HG03095 (cell line): Measurements from ENCODE around the gene LRRFIP1.
"Not testable (repeated sequence)": the region's sequence is repeated elsewhere in the genome, so short reads cannot be mapped to it uniquely, and the experiment has no call there.

Experiments
- ATAC-seq: cut with Tn5 transposase; IDR thresholded peaks from one replicate; pipeline ENCODE4 v1.9.1; 2021; ENCODE audit warnings: moderate library complexity; ENCODE audit not compliant: unreplicated experiment

LRRFIP1 gene

DNA sequence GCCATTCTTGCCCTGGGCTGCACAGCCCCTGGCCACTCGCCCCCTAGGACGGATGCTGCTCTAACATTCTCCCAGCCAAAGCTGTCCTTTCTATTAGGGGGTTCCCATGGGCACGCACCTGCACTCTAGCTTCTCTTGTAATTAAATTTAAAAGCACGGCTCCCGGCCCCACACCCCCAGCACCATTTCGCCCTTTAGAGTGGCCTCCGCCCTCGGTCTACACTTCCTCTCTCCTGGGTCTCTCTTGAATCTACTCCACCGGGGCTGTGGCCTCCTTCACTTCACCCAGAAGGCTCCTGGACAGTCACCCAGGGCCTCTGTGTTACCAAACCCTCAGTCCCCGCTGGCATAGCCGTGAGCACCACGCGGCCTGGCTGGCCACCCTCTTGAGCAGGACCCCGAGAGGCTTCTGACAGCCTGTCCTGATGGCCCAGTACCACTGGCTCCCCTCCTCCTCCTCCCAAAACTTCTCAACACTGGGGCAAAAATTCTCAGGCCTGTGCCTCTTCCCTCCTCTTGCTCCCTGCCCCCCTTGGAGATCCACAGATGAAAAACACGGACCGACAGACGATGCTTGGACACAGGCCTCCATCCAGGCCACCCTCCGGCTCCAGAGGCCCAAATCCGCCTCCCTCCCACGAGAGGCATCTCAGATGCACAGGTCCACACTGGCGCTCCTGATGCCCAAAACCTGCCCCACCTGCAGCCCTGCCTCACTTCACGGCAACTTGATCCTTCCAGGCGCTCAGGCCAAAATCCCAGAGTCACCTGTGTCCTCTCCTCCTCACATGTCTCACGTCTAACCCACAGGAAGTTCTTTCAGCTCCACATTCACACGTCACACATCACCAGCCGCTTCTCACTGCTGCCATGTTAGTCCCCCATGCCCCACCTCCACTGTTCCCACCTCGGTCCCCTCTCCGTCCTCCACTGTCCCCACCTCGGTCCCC is 29.9 kb upstream of the LRRFIP1 start:
- ATAC-seq, result no peak

GRCh38 chr2:237598468-237599208 is 28.7 kb upstream of the LRRFIP1 start:
- ATAC-seq, result no peak

- no peak for ATAC-seq
These were observed 27.8 kb upstream of the LRRFIP1 start for GRCh38 chr2:237599465-237600110.

DNA sequence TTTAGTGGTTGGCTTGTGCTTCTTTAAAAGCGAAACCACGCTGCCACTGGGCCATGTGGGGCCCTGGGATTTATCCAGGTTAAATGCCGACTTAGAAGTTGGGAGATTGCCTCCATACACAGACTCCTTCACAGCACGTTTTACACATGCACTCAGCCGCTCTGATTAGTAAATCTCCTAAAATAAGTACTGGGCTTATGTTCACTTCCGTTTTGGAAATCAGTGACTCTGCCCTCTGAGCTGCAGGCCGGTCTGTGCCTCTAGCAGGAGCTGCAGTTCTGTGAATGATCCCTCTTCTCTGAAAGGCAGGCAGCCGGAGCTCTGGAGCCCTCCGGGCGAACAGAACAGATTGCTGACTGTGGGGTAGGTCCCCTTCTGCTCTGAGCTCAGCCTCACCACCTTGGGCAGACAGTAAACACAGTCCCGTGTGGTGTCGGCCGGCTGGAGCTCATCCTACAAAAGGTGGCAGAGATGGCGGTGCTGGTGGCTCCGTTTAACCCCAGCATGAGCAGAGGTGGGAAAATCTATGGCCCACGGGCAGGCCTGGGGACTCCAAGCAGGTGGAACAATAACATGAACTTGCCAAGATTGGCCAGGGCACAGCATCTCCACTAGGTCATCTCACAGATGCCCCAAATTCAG is 27.1 kb upstream of the LRRFIP1 start:
- ATAC-seq, result no peak

DNA sequence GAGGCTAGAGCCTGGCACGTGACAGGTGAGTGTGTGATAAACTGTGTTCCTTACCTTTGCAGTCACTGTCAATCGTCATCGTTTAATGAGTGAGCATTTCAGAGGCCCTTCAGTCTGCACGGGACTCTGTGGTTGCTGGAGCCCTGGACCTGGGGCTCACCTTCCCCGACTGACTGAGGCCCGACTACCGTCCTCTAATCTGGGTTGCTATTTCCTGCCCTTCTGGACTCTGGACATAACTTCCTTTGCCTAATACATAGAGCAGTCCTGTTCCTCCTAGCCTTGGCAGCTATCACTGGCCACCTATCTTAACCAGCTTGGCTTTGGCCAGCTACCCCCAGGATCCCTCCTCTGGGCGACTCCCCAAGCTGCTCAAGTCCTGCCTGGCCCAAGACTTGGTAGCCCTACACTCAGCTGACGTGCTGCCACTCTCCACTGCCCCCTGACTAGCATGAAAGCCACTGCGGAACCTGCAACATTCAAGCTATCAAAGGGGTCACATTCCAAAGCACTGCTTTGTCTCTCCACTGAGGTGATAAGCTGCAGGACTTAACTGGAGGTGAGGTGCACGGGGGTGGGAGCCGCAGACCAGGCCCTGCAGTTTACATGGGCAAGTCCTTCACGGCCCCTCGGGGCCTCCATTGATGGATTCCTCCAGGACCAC is 25.8 kb upstream of the LRRFIP1 start:
- no peak for ATAC-seq

DNA sequence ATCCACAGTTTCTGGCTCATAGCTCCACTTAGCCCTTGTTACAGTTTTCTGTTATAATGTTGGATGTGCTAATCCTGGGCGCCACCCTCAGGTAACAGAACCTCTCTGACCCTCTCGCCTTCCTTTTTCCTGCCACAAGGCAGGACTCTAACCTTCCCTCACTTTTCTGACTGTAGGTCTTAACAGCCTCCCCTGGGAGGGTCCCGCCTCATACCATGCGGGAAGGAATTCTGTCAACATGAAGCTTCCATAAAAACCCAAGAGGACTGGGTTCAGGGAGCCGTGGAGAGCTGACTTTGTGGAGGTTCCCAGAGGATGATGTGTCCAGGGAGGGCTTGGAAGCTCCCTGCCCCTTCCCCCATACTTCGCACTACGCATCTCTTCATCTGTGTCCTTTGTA is 25.0 kb upstream of the LRRFIP1 start:
- ATAC-seq, result no peak

DNA sequence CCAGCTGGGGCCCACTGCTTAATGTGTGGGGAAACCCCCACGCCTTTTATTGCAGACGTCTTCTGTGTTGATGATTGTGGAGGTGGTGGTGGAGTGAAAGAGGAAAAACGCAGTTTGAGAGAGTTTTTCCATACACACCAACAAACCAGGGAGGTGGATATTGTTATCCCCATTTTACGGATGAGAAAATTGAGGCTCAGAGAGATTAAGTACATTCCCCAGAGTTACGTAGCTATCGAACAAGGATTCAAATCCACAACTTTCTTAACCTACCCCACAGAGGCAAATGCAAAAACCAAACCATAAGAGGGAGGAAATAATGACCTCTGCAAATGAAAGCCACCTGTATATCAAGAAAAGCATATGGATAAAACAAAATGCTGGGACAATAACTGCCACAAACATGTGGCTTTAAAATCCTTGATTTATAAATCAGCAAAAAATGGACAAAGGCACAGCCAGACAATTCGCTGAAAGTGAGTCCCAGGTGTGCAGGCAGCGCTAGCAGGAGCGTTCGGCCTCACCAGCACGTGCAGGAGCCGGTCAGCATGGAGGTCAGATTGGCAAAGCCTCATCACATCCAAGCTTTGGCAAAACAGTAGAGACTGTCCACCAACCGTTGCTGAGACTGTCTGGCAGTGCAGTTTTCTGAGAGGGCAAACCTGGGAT is 24.2 kb upstream of the LRRFIP1 start:
- no peak for ATAC-seq

DNA sequence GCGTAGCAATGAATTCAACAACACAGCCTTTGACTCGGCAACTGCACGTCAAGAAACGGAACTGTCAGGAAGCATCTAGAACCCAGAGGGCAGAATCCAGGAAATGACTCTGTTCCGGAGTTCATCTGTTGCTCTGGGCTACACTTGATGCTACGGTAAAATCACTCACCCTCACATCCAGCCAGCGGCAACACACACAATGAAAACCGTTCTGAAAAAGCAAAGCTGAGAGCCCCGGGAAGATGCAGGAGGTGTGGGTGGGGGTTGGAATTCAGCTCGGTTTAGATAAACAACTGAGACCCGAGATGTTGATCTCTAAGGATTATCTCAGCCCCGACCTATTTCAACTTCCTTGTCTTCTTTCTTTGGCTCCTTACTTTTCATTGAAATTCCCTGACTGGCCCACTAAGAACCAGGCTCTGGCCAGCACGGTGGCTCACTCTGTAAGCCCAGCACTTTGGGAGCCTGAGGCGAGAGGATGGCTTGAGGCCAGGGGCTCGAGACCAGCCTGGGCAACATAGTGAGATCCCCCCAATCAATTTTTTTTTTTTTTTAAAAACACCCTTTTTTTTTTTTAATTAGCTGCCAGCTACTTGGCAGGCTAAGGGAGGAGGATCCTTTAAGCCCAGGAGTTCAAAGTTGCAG is 23.5 kb upstream of the LRRFIP1 start:
- no peak for ATAC-seq

- no peak for ATAC-seq
These were observed 23.0 kb upstream of the LRRFIP1 start for GRCh38 chr2:237604391-237604790.

GRCh38 chr2:237604960-237605359 is 22.4 kb upstream of the LRRFIP1 start:
- no peak for ATAC-seq

DNA sequence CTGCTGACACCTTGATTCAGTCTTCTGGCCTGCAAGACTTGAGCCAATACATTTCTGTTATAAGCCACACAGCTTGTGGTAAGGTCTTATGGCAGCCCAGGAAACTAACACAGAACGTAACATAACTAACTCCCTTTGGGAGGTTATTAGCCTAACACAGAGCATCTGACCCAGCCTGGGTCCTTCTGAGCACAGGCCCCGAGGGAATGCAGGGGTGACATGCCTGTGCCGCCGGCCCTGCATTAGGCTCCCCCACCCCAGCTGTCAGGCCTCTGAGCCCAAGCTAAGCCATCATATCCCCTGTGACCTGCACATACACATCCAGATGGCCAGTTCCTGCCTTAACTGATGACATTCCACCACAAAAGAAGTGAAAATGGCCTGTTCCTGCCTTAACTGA is 20.9 kb upstream of the LRRFIP1 start:
- ATAC-seq, result not testable (repeated sequence)

GRCh38 chr2:237612527-237613357 is 14.6 kb upstream of the LRRFIP1 start:
- ATAC-seq, result no peak

DNA sequence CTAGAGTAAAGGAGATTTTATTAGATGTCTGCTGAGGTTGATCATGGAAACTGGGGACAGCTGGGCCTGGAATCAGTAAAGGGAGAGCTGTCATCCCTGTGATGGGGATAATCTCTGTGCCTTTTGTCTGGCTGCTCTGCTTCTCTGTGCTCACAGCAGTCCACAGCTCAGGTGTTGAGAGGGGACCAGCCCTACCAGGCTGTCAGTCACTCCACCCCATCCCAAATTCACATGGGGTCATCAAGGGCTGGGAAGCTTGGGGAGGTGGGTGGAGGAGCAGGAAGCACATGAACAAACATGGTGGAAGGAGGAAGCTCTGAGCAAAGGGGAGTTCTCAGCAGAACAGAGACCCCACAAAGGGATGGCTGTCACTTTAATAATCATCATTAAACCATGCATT is 13.7 kb upstream of the LRRFIP1 start:
- no peak for ATAC-seq

DNA sequence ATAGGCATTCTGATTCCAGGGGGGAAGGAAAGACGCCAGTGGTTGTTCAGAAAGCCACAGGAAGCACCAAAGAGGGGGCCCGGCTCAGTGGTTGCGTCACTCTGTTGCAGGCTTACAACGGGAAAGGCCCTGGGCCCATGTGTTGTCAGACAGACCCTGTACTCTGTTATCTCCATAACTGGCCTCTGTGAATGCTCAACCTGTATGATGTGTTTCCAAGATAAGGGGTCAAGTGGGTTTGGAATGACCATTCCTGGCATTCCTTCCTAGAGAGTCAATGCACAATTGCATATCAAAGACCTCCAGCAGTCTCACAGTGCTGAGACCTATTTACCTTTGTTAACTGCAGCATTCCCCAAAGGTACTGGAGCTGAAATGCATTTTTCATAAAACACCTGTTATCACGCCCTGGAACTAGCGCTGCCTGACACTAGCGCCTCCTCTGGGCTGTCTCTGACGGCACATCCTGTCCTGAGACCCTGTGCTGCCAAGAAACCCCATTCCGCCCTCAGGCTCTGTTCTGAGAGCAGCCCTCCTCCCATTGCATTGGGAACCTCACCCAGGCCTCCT is 13.2 kb upstream of the LRRFIP1 start:
- no peak for ATAC-seq

- no peak for ATAC-seq
These were observed 11.6 kb upstream of the LRRFIP1 start for GRCh38 chr2:237615631-237616249.

- no peak for ATAC-seq
These were observed 11.0 kb upstream of the LRRFIP1 start for GRCh38 chr2:237616373-237616733.

DNA sequence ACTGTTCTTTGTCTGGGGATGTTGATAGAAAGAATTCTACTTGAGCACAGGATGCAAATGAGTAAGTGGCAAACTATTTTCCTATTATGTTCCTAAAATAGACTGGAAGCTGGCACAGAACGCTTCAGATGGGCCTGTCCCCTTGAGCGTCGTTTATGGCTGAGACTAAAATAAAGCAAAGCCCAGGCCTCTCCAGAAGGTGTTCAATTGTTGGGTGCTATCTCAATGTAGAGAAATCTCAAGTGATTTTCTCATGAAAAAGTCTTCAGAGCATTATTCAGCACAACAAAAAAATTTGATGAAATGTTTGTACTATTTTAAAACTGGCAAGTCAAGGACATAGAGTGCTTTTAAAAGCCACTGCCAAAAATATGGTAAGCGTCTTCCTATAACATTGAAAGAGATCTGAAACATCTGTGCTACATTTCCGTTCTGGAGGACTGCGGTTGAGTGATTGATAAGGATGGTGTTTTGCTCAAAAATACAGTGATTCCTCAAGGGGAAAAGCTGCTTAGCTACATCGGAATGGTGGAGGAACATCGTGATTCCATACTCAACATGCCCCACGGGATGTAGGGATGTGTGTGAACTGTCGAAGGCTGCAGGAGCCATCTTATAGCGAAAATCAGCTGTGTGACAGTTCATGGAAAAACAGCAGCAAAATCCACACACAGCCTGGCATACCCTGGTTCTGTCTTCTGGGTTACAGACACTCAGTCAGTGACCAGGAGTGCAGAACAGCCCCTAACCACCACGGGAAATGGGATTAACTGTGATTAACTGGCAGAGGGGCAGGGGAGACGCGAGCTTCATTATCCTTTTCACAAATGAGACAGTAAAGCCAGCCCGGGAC is 10.4 kb upstream of the LRRFIP1 start:
- no peak for ATAC-seq
